SH-SY5Y (cell line): ENCODE results near the gene ABCA3.

Source experiments
- GATA2 ChIP-seq: IDR thresholded peaks from 2 replicates; pipeline ENCODE4 v1.6.1; 2011; ENCODE audit warnings: mild to moderate bottlenecking, low read depth, low read length
- GATA3 ChIP-seq: IDR thresholded peaks from 2 replicates; pipeline ENCODE4 v1.6.1; 2011; ENCODE audit warnings: low read depth, mild to moderate bottlenecking, low read length, moderate library complexity

DNA sequence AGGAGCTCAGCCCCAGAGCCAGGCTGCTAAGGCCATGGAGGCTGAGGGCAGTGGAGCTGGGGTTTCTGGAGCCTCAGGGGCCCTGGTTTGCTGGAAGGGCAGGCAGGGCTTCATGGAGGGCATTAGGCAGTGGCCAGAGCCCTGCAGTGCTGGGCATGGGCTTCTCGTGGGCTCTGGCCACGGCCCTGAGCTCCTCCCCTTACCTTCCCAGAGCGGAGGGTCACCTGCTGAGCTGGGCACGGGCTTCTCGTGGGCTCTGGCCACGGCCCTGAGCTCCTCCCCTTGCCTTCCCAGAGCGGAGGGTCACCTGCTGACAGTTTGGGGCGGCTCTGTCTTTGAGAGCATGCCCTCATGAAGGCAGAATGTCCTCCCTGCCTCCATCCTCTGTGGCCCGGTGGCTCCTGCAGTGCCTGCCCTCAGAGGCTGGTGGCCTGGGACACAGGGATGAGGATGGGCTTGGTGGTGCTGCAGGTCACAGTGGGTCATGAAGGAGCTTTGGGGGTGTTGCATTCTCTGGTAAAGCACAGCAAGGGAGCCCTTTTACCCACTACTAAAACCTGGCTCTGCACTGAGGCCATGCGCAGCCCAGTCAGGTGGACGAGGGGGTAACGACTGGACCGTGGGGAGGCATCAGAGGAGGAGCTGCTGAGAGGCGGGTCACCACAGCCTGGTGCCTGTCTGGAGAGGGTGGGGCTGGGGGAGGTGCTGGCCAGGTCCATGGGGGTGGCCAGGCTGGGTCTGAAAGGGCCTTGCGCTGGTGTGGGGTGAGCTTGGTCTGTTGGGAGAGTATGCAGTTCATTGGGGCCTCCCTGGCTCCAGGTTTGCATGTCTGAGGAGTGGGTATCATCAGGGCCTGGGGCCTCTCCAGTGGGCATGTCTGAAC, 69.7 kb downstream of the ABCA3 start:
- TF ChIP-seq GATA3: no peak
- TF ChIP-seq GATA2: no peak
